Pons (tissue), 1 donor: Measurements from ENCODE around the gene SLF1.

Experiments used
- DNase-seq: peaks from one replicate; pipeline ENCODE4 v3.0.0-alpha.2; 2016; ENCODE audit warnings: low spot score

SLF1 gene

GRCh38 chr5:94661086-94661485 lies 42.6 kb downstream of the SLF1 start:
- peak; percentile 3 for DNase-seq

GRCh38 chr5:94667937-94668336 lies 49.5 kb downstream of the SLF1 start:
- DNase-seq = no peak

- DNase-seq = no peak
Observed at GRCh38 chr5:94670726-94671125, 52.3 kb downstream of the SLF1 start.

- DNase-seq = no peak
Observed at GRCh38 chr5:94672746-94673145, 54.3 kb downstream of the SLF1 start.

GRCh38 chr5:94674490-94675382 lies 56.3 kb downstream of the SLF1 start:
- DNase-seq = no peak

GRCh38 chr5:94675965-94676618 lies 57.6 kb downstream of the SLF1 start:
- no peak for DNase-seq

GRCh38 chr5:94682814-94683520 lies 64.5 kb downstream of the SLF1 start:
- DNase-seq = no peak

- no peak for DNase-seq
Observed at GRCh38 chr5:94689908-94690307, 71.4 kb downstream of the SLF1 start.

- no peak for DNase-seq
Observed at GRCh38 chr5:94690778-94691177, 72.3 kb downstream of the SLF1 start.

- no peak for DNase-seq
Observed at GRCh38 chr5:94691291-94691690, 72.8 kb downstream of the SLF1 start.

- no peak for DNase-seq
Observed at GRCh38 chr5:94691949-94692348, 73.5 kb downstream of the SLF1 start.

- DNase-seq = no peak
Observed at GRCh38 chr5:94692581-94692980, 74.1 kb downstream of the SLF1 start.

GRCh38 chr5:94693043-94693822 lies 74.8 kb downstream of the SLF1 start:
- DNase-seq = peak; percentile 57

GRCh38 chr5:94693845-94694370 lies 75.4 kb downstream of the SLF1 start:
- DNase-seq = no peak

- no peak for DNase-seq
Observed at GRCh38 chr5:94694671-94695070, 76.2 kb downstream of the SLF1 start.

GRCh38 chr5:94698197-94698596 lies 79.7 kb downstream of the SLF1 start:
- no peak for DNase-seq

GRCh38 chr5:94699562-94699961 lies 81.1 kb downstream of the SLF1 start:
- no peak for DNase-seq

GRCh38 chr5:94700592-94700991 lies 82.1 kb downstream of the SLF1 start:
- DNase-seq = no peak

- no peak for DNase-seq
Observed at GRCh38 chr5:94702729-94703128, 84.3 kb downstream of the SLF1 start.

GRCh38 chr5:94705427-94705826 lies 87.0 kb downstream of the SLF1 start:
- DNase-seq = no peak

GRCh38 chr5:94707359-94707758 lies 88.9 kb downstream of the SLF1 start:
- DNase-seq = no peak

- DNase-seq = no peak
Observed at GRCh38 chr5:94709277-94709676, 90.8 kb downstream of the SLF1 start.
